GM23338 (cell line): ENCODE results near the gene SNCB. TPM values are rescaled to one million over a fixed set of nuclear protein-coding genes. Genes with fewer than 3 reads are reported as not detected.

Source experiments
- ATAC-seq: fragments of 200-7000 bp; cut with Tn5 transposase; 3 replicates; pipeline ENCODE4 v1.9.1; 2020
- DNase-seq: peaks from one replicate; pipeline ENCODE4 v3.0.0-alpha.2; 2015; ENCODE audit warnings: low spot score
- H2AFZ ChIP-seq: fragments of 200-600 bp; sonication (generic); 2 replicates; pipeline ENCODE4 v1.8.0; 2016; ENCODE audit warnings: antibody characterized with exemption, mild to moderate bottlenecking, moderate library complexity
- H3F3A ChIP-seq: fragments of 200-600 bp; sonication (generic); replicated peaks from 2 replicates; pipeline ENCODE4 v1.8.0; 2017; ENCODE audit warnings: antibody characterized with exemption, mixed run types, low read depth
- H3K27ac ChIP-seq: fragments of 200-600 bp; sonication (generic); 2 replicates; pipeline ENCODE4 v1.6.1; 2016; ENCODE audit warnings: low read depth
- H3K27me3 ChIP-seq: fragments of 200-600 bp; sonication (generic); 2 replicates; pipeline ENCODE4 v1.8.0; 2016; ENCODE audit warnings: mild to moderate bottlenecking, mixed run types, moderate library complexity; ENCODE audit not compliant: insufficient read depth
- H3K36me3 ChIP-seq: fragments of 200-600 bp; sonication (generic); 2 replicates; pipeline ENCODE4 v1.8.0; 2016; ENCODE audit warnings: mild to moderate bottlenecking; ENCODE audit not compliant: insufficient read depth
- H3K4me1 ChIP-seq: fragments of 200-600 bp; sonication (generic); 2 replicates; pipeline ENCODE4 v1.8.0; 2016; ENCODE audit warnings: mild to moderate bottlenecking, moderate library complexity; ENCODE audit not compliant: insufficient read depth
- H3K4me2 ChIP-seq: fragments of 200-600 bp; sonication (generic); 2 replicates; pipeline ENCODE4 v1.7.1; 2017; ENCODE audit warnings: mixed run types
- H3K4me3 ChIP-seq: fragments of 200-600 bp; sonication (generic); 2 replicates; pipeline ENCODE4 v1.6.1; 2016; ENCODE audit warnings: mixed run types
- H3K79me2 ChIP-seq: fragments of 200-600 bp; sonication (generic); replicated peaks from 2 replicates; pipeline ENCODE4 v1.8.0; 2017; ENCODE audit warnings: mild to moderate bottlenecking; ENCODE audit not compliant: insufficient read depth
- H3K9me2 ChIP-seq: fragments of 200-600 bp; sonication (generic); 2 replicates; pipeline ENCODE4 v1.8.0; 2017; ENCODE audit not compliant: insufficient read depth
- H4K20me1 ChIP-seq: fragments of 200-600 bp; sonication (generic); replicated peaks from 2 replicates; pipeline ENCODE4 v1.8.0; 2017; ENCODE audit warnings: mild to moderate bottlenecking; ENCODE audit not compliant: insufficient read depth
- H3K27ac Mint-ChIP-seq: 2 replicates; pipeline ENCODE4 v1.8.0; 2020; ENCODE audit warnings: inconsistent platforms, mild to moderate bottlenecking, moderate library complexity, mixed read lengths
- H3K27me3 Mint-ChIP-seq: 3 replicates; pipeline ENCODE4 v1.8.0; 2022; ENCODE audit warnings: low read depth, mild to moderate bottlenecking, moderate library complexity, mixed read lengths, inconsistent platforms; ENCODE audit not compliant: insufficient read depth, poor library complexity
- H3K36me3 Mint-ChIP-seq: 3 replicates; pipeline ENCODE4 v1.8.0; 2021; ENCODE audit warnings: low read depth, mild to moderate bottlenecking, inconsistent platforms, moderate library complexity, mixed read lengths
- H3K4me1 Mint-ChIP-seq: 3 replicates; pipeline ENCODE4 v1.8.0; 2020; ENCODE audit warnings: mild to moderate bottlenecking, inconsistent platforms, mixed read lengths
- H3K4me3 Mint-ChIP-seq: 3 replicates; pipeline ENCODE4 v1.8.0; 2021; ENCODE audit warnings: moderate library complexity, mild to moderate bottlenecking, inconsistent platforms, mixed read lengths
- H3K9me3 Mint-ChIP-seq: 3 replicates; pipeline ENCODE4 v1.8.0; 2020; ENCODE audit warnings: moderate library complexity, mild to moderate bottlenecking, inconsistent platforms, mixed read lengths
- CREB1 ChIP-seq: fragments of 250-450 bp; sonication (Bioruptor Pico); IDR thresholded peaks from 2 replicates; pipeline ENCODE4 v1.5.0; 2020; ENCODE audit warnings: low read depth, mild to moderate bottlenecking, moderate library complexity
- CTCF ChIP-seq, 2 experiments: fragments of 200-600 bp in 1 of 2; sonication (generic) in 1 of 2; conservative IDR thresholded peaks; 2 replicates each; pipeline versions ENCODE4 v1.5.1 to v1.6.1; 2016 to 2017; ENCODE audit warnings: antibody characterized with exemption in 2 of 2, low read depth in 2 of 2, mild to moderate bottlenecking in 2 of 2, moderate library complexity in 1 of 2
- ETS1 ChIP-seq: IDR thresholded peaks from 2 replicates; pipeline ENCODE4 v1.6.1; 2016; ENCODE audit warnings: antibody characterized with exemption
- EZH2phosphoT487 ChIP-seq: fragments of 200-600 bp; sonication (generic); IDR thresholded peaks from one replicate; pipeline ENCODE4 v1.8.1; 2018; ENCODE audit warnings: antibody characterized with exemption; ENCODE audit not compliant: unreplicated experiment
- POLR2AphosphoS5 ChIP-seq: IDR thresholded peaks from 2 replicates; pipeline ENCODE4 v1.6.1; 2016; ENCODE audit warnings: antibody characterized with exemption, low read depth
- STAT1 ChIP-seq: IDR thresholded peaks from one replicate; pipeline ENCODE4 v1.6.1; 2016; ENCODE audit warnings: antibody characterized with exemption; ENCODE audit not compliant: unreplicated experiment
- ZNF462 ChIP-seq: fragments of 250-450 bp; sonication (Bioruptor Pico); IDR thresholded peaks from 2 replicates; pipeline ENCODE4 v1.5.0; 2020; ENCODE audit warnings: mild to moderate bottlenecking, moderate library complexity
- polyA plus RNA-seq: library from polyadenylated mRNA; unstranded; fragments of >200 nt; fragmentation: Nextera tagmentation; extraction: Ambion mirVana; gene quantifications from 2 replicates; pipeline ENCODE4 v1.2.1, GENCODE V29; 2016
- total RNA-seq: library from RNA; depleted of rRNA; stranded (reverse); fragments of >200 nt; shearing (Covaris generic); gene quantifications from 2 replicates; pipeline ENCODE4 v1.2.3, GENCODE V29; 2014

SNCB gene
- total and polyA plus RNA-seq, 2 experiments from 2014 or later: 3.6 to 13.5 TPM

- H2AFZ ChIP-seq: no peak overlapping the region
- H3K27ac ChIP-seq: no peak overlapping the region
- 0 out of 2 replicates have a peak, but pooled peaks cover 10% of the 10 kb centered on the region for H4K20me1 ChIP-seq
- peaks cover 5% of the 10 kb centered on the region for H3K27me3 ChIP-seq
- Mint-ChIP-seq H3K36me3 (no peaks in the 10 kb centered on the region), H3K27ac (no peak overlapping the region), H3K9me3 (no peaks in the 10 kb centered on the region), H3K4me3 (no peak overlapping the region; the same call in 2 of the 3 replicates), H3K4me1 (peaks cover 25% of the 10 kb centered on the region), H3K27me3 (peaks cover 21% of the 10 kb centered on the region)
- no peaks in the 10 kb centered on the region for H3K9me2 ChIP-seq
- H3F3A ChIP-seq: 0 out of 2 replicates have a peak, but pooled peaks cover 11% of the 10 kb centered on the region
- H3K4me3 ChIP-seq: no peak overlapping the region
- no peak for ATAC-seq
- H3K4me2 ChIP-seq: 0 out of 2 replicates have a peak overlapping the region, but pooled peaks have one; percentile 33
- TF ChIP-seq ZNF462 (no peak), EZH2phosphoT487 (no peak), CREB1 (CRISPR knock-in tag) (no peak), ETS1 (no peak)
- H3K79me2 ChIP-seq: no peaks in the 10 kb centered on the region
- DNase-seq: no peak
- H3K4me1 ChIP-seq: peaks cover 7% of the 10 kb centered on the region; the same call in 1 of the 2 replicates
- H3K36me3 ChIP-seq: no peaks in the 10 kb centered on the region
Observed at GRCh38 chr5:176612008-176612407, 18.3 kb downstream of the SNCB start.

- ATAC-seq: no peak
- DNase-seq: peak; percentile 87
- no peak for TF ChIP-seq CTCF (conservative IDR thresholded peaks at IDR 0.05; ENCODE audit: low read depth in 2 of 2)
- TF ChIP-seq POLR2AphosphoS5: no peak
- no peak for TF ChIP-seq STAT1
Observed at GRCh38 chr5:176611435-176611834, 18.9 kb downstream of the SNCB start.

More at GRCh38 chr5:176611435-176611834, 18.9 kb downstream of the SNCB start:
- no peak overlapping the region for H3K27ac ChIP-seq
- 0 out of 2 replicates have a peak, but pooled peaks cover 11% of the 10 kb centered on the region for H3F3A ChIP-seq
- peaks cover 25% of the 10 kb centered on the region for H3K4me1 Mint-ChIP-seq
- no peak overlapping the region for H3K27ac Mint-ChIP-seq
- no peak overlapping the region for H3K4me3 ChIP-seq
- H3K4me3 Mint-ChIP-seq: no peak overlapping the region; the same call in 2 of the 3 replicates
- H3K79me2 ChIP-seq: no peaks in the 10 kb centered on the region
- H3K27me3 Mint-ChIP-seq: peaks cover 16% of the 10 kb centered on the region
- H3K27me3 ChIP-seq: peaks cover 5% of the 10 kb centered on the region
- no peak overlapping the region for H3K4me2 ChIP-seq
- H3K9me3 Mint-ChIP-seq: no peaks in the 10 kb centered on the region
- no peak overlapping the region for H2AFZ ChIP-seq
- H3K4me1 ChIP-seq: peaks cover 9% of the 10 kb centered on the region
- H3K9me2 ChIP-seq: no peaks in the 10 kb centered on the region
- H3K36me3 ChIP-seq: no peaks in the 10 kb centered on the region
- peaks cover 10% of the 10 kb centered on the region; the same call in 1 of the 2 replicates for H4K20me1 ChIP-seq
- no peaks in the 10 kb centered on the region for H3K36me3 Mint-ChIP-seq
